Measurements from ENCODE around the gene RGSL1. TPM values are rescaled to one million over a fixed set of nuclear protein-coding genes. Genes with fewer than 3 reads are reported as not detected.
"Not testable (repeated sequence)": the region's sequence is repeated elsewhere in the genome, so short reads cannot be mapped to it uniquely, and the experiment has no call there.

The RGSL1 gene
- total RNA-seq, 4 donors from 2014 or later, result 0.42 to 0.61 TPM; not detected in 2

DNA sequence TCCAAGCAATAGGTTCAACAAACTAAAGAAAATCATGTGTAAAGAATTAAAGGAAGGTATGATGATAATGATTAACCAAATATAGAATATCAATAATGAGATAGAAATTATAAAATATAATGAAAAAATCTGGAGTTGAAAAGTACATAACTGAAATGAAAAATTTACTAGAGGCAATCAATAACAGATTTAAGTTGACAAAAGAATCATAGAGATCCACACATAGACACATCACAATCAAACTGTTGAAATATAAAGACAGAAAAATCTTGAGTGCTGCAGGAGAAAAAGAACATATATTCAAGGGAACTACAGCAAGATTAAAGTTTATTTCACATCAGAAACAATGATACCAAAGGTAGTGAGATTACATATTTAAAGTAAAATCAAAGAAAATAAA lies 75.4 kb downstream of the RGSL1 start:
- no peak for TF ChIP-seq POLR2A (IDR thresholded peaks at IDR 0.05)
- TF ChIP-seq, protein P1, sequence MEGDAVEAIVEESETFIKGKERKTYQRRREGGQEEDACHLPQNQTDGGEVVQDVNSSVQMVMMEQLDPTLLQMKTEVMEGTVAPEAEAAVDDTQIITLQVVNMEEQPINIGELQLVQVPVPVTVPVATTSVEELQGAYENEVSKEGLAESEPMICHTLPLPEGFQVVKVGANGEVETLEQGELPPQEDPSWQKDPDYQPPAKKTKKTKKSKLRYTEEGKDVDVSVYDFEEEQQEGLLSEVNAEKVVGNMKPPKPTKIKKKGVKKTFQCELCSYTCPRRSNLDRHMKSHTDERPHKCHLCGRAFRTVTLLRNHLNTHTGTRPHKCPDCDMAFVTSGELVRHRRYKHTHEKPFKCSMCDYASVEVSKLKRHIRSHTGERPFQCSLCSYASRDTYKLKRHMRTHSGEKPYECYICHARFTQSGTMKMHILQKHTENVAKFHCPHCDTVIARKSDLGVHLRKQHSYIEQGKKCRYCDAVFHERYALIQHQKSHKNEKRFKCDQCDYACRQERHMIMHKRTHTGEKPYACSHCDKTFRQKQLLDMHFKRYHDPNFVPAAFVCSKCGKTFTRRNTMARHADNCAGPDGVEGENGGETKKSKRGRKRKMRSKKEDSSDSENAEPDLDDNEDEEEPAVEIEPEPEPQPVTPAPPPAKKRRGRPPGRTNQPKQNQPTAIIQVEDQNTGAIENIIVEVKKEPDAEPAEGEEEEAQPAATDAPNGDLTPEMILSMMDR (IDR thresholded peaks at IDR 0.05), result no peak

DNA sequence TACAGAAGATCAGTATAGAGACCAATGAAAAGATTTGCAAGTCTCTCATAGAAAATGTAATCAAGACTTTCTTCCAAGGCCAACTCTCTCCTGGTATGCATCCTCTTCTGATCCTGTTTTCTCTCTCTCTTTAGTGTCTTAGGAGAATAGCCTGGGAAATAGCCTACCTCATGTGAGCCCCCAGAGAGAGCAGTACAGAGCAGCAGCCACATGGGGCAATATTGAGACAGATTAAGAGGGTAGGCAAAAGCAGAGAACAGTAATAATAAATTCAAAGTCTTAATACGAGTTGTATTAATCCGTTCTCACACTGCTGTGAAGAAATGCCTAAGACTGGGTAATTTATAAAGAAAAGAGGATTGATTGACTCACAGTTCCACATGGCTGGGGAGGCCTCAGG lies 77.7 kb downstream of the RGSL1 start:
- Histone ChIP-seq H3K4me1 (no peaks in the 10 kb centered on the region), H3K27me3 (peaks cover 0 to 6% (median 0%) of the 10 kb centered on the region in 4 donors), H3K4me3 (no peak overlapping the region), H3K27ac (no peak overlapping the region), H3K36me3 (no peaks in the 10 kb centered on the region), H3K9me3 (peaks cover 0 to 7% (median 0%) of the 10 kb centered on the region in 3 donors)
- no peak for DNase-seq
- intact Hi-C loops (cut with DNase I), result no loop called here
- no peak for TF ChIP-seq POLR2A (IDR thresholded peaks at IDR 0.05)
- TF ChIP-seq, protein P1 (IDR thresholded peaks at IDR 0.05), result no peak
- 80 to 83% methylated on average over 2 of the region's 2 CpGs for WGBS, 2 donors

More for the DNA sequence above, 75.4 kb downstream of the RGSL1 start:
- intact Hi-C loops (cut with DNase I), result no loop called here
- Histone ChIP-seq H3K27ac (no peak overlapping the region), H3K9me3 (peaks cover 0 to 7% (median 0%) of the 10 kb centered on the region in 3 donors), H3K4me3 (no peak overlapping the region), H3K27me3 (no peaks in the 10 kb centered on the region), H3K4me1 (no peaks in the 10 kb centered on the region), H3K36me3 (no peaks in the 10 kb centered on the region)
- no peak for DNase-seq

GRCh38 chr1:182528206-182528605 lies 78.3 kb downstream of the RGSL1 start:
- H3K9me3 ChIP-seq; H3K36me3 ChIP-seq; H3K4me3 ChIP-seq; H3K4me1 ChIP-seq; intact Hi-C loops (cut with DNase I); H3K27ac ChIP-seq; DNase-seq; H3K27me3 ChIP-seq: not testable (repeated sequence)
- 68 to 86% methylated on average over 5 of the region's 5 CpGs for WGBS, 2 donors

- Histone ChIP-seq H3K36me3 (no peaks in the 10 kb centered on the region), H3K4me3 (no peak overlapping the region), H3K27me3 (peaks cover 0 to 9% (median 0%) of the 10 kb centered on the region in 4 donors), H3K27ac (no peak overlapping the region), H3K9me3 (peaks cover 0 to under 1% (median 0%) of the 10 kb centered on the region in 3 donors), H3K4me1 (no peaks in the 10 kb centered on the region)
- DNase-seq, result no peak
- no peak for TF ChIP-seq POLR2A (IDR thresholded peaks at IDR 0.05)
- intact Hi-C loops (cut with DNase I), result no loop called here
- 89 to 93% methylated on average over 2 of the region's 2 CpGs for WGBS, 2 donors
Observed at GRCh38 chr1:182533896-182534295, 84.0 kb downstream of the RGSL1 start.

DNA sequence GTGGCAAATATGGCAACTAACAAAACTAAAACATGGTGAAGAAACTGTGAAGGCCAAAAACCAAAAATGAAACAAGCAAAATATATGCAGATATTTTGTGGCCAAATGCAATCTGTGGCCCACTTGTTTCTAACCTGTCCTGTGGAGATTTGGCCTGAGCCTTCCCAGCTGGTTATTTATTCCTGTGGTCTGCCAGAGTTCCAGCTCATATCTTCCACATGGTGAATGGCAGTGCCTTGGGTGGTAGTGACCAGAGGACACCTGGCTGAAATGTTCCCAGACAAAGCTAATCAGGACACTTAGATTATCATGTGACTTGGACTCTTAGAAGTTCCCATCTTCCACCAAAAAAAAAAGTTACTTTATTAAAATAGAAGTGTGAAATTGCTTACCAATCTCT lies 99.4 kb downstream of the RGSL1 start:
- TF ChIP-seq, protein P1 (IDR thresholded peaks at IDR 0.05), result no peak
- TF ChIP-seq POLR2A (IDR thresholded peaks at IDR 0.05), result no peak
- Histone ChIP-seq H3K9me3 (peaks cover 0 to 5% (median 0%) of the 10 kb centered on the region in 3 donors), H3K4me3 (no peak overlapping the region), H3K27ac (no peak overlapping the region), H3K36me3 (no peaks in the 10 kb centered on the region), H3K27me3 (no peaks in the 10 kb centered on the region), H3K4me1 (no peaks in the 10 kb centered on the region)
- intact Hi-C loops (cut with DNase I), result no loop called here
- DNase-seq, result no peak

DNA sequence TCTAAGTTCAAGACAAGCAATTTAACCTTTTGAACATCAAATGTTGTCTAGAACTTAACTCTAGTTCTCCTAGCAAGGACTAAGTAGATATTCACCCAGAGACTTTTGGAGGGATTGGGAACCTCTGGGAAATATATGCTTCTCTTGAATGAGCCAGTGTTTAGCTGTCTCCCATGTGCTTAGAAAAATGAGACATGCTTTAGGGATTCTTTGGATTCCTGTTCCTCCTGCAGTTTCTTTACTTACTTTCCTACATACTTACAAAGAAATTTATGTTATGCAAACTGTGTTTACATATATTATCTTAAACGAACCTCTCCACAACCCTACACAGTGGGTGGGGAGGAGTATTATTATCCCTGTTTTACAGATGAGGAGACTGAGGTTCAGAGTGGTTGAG lies 99.9 kb downstream of the RGSL1 start:
- Histone ChIP-seq H3K4me3 (no peak overlapping the region), H3K4me1 (no peaks in the 10 kb centered on the region), H3K36me3 (no peaks in the 10 kb centered on the region), H3K27me3 (no peaks in the 10 kb centered on the region), H3K27ac (no peak overlapping the region), H3K9me3 (peaks cover 0 to 5% (median 0%) of the 10 kb centered on the region in 3 donors)
- TF ChIP-seq, protein P1 (IDR thresholded peaks at IDR 0.05), result no peak
- no peak for TF ChIP-seq POLR2A (IDR thresholded peaks at IDR 0.05)
- intact Hi-C loops (cut with DNase I), result no loop called here
- DNase-seq, result no peak
- 22 to 23% methylated on average over 1 of the region's 1 CpG for WGBS, 2 donors
